Uterus (tissue), 4 donors: Measurements from ENCODE around the gene FAM237B. TPM values are rescaled to one million over a fixed set of nuclear protein-coding genes. Genes with fewer than 3 reads are reported as not detected.
"Not testable (repeated sequence)": the region's sequence is repeated elsewhere in the genome, so short reads cannot be mapped to it uniquely, and the experiment has no call there.

Experiments used
- DNase-seq, 2 donors: peaks; one replicate each; pipeline ENCODE4 v3.0.0-alpha.2; 2019 to 2020
- H3K27ac ChIP-seq, 2 donors: fragments of 200-600 bp; sonication (generic); 1 replicate in 1 of 2; 2 replicates in 1 of 2; pipeline ENCODE4 v1.5.1; 2016 to 2018
- H3K27me3 ChIP-seq, 2 donors: fragments of 200-600 bp; sonication (generic); one replicate each; pipeline ENCODE4 v1.5.1; 2018 to 2019; ENCODE audit warnings: control low read depth in 1 of 2
- H3K36me3 ChIP-seq, 2 donors: fragments of 200-600 bp; sonication (generic); one replicate each; pipeline ENCODE4 v1.5.1; 2019; ENCODE audit warnings: control low read depth in 1 of 2
- H3K4me1 ChIP-seq, 2 donors: fragments of 200-600 bp; sonication (generic); one replicate each; pipeline ENCODE4 v1.5.1; 2018 to 2019; ENCODE audit warnings: control low read depth in 1 of 2
- H3K4me3 ChIP-seq, 2 donors: fragments of 200-600 bp; sonication (generic); 1 replicate in 1 of 2; 2 replicates in 1 of 2; pipeline ENCODE4 v1.5.1; 2018 to 2019; ENCODE audit warnings: mild to moderate bottlenecking in 1 of 2
- H3K9me3 ChIP-seq, 2 donors: fragments of 200-600 bp; sonication (generic); one replicate each; pipeline ENCODE4 v1.5.1; 2019; ENCODE audit warnings: control low read depth in 1 of 2
- CTCF ChIP-seq, 4 experiments: fragments of 200-600 bp in 2 of 4; fragments of 450-650 bp in 2 of 4; sonication (generic) in 2 of 4; IDR thresholded peaks; one replicate each; pipeline ENCODE4 v1.5.1; 2016 to 2019; ENCODE audit warnings: antibody characterized with exemption in 4 of 4, mild to moderate bottlenecking in 2 of 4, moderate library complexity in 1 of 4
- POLR2A ChIP-seq, 2 donors: fragments of 450-650 bp; IDR thresholded peaks; one replicate each; pipeline ENCODE4 v1.6.1; 2016; ENCODE audit warnings: antibody characterized with exemption in 2 of 2, mild to moderate bottlenecking in 1 of 2, moderate library complexity in 1 of 2
- intact Hi-C: fragments of 100-400 bp; cut with DNase I; formaldehyde crosslinking; loops from one replicate; pipeline ENCODE4 v1.15.1; 2023; ENCODE audit warnings: low total_unique reads
- total RNA-seq, 4 donors: library from RNA; depleted of rRNA in 3 of 4; stranded (reverse); fragments of >200 nt in 3 of 4; gene quantifications; one replicate each; pipeline versions ENCODE4 v1.1.0 to v1.2.4, GENCODE V29; 2014 to 2023
- donor health status: DM: yes; HTN: yes; CAD: no.

The FAM237B gene
- not detected for total RNA-seq

- H3K9me3 ChIP-seq: no peaks in the 10 kb centered on the region
- no peaks in the 10 kb centered on the region for H3K36me3 ChIP-seq
- H3K4me3 ChIP-seq: no peak within 1 kb of the TSS
- TF ChIP-seq CTCF (IDR thresholded peaks at IDR 0.05): no peak
- TF ChIP-seq POLR2A (IDR thresholded peaks at IDR 0.05): no peak
- peaks cover 0 to 36% of the 10 kb centered on the region in 2 donors for H3K27me3 ChIP-seq
- intact Hi-C loops: no loop called here
- no peak within 1 kb of the TSS for H3K27ac ChIP-seq
- DNase-seq: no peak
- H3K4me1 ChIP-seq: peaks cover 0 to 4% of the 10 kb centered on the region in 2 donors
Measured at GRCh38 chr7:90320801-90321494, at the start of gene FAM237B. FAM237B (minus strand) TSS chr7:90321304; CDS start chr7:90319748, 1,556 bp downstream.

- Histone ChIP-seq H3K27ac (no peak overlapping the region), H3K36me3 (no peaks in the 10 kb centered on the region), H3K27me3 (no peaks in the 10 kb centered on the region), H3K4me1 (no peaks in the 10 kb centered on the region), H3K4me3 (no peak overlapping the region), H3K9me3 (no peaks in the 10 kb centered on the region)
- intact Hi-C loops: no loop called here
- TF ChIP-seq POLR2A (IDR thresholded peaks at IDR 0.05): no peak
- no peak for TF ChIP-seq CTCF (IDR thresholded peaks at IDR 0.05)
- DNase-seq: no peak
Measured at GRCh38 chr7:90351987-90352386, 30.9 kb upstream of the FAM237B start.

- intact Hi-C loops, H3K27me3 ChIP-seq, DNase-seq, H3K9me3 ChIP-seq, H3K4me1 ChIP-seq, H3K4me3 ChIP-seq, H3K27ac ChIP-seq, H3K36me3 ChIP-seq: not testable (repeated sequence)
Measured at GRCh38 chr7:90350032-90350431, 28.9 kb upstream of the FAM237B start.

- DNase-seq: no peak
- intact Hi-C loops: no loop called here
Measured at GRCh38 chr7:90349305-90349704, 28.2 kb upstream of the FAM237B start.

GRCh38 chr7:90347759-90348158 lies 26.7 kb upstream of the FAM237B start:
- Histone ChIP-seq H3K4me3 (no peak overlapping the region), H3K27ac (no peak overlapping the region), H3K9me3 (no peaks in the 10 kb centered on the region), H3K36me3 (no peaks in the 10 kb centered on the region), H3K27me3 (no peaks in the 10 kb centered on the region), H3K4me1 (no peaks in the 10 kb centered on the region)
- TF ChIP-seq POLR2A (IDR thresholded peaks at IDR 0.05): no peak
- TF ChIP-seq CTCF (IDR thresholded peaks at IDR 0.05): no peak
- no peak for DNase-seq
- intact Hi-C loops: no loop called here

More at GRCh38 chr7:90349305-90349704, 28.2 kb upstream of the FAM237B start:
- Histone ChIP-seq H3K9me3 (no peaks in the 10 kb centered on the region), H3K27ac (no peak overlapping the region), H3K4me3 (no peak overlapping the region), H3K27me3 (no peaks in the 10 kb centered on the region), H3K36me3 (no peaks in the 10 kb centered on the region), H3K4me1 (no peaks in the 10 kb centered on the region)
- no peak for TF ChIP-seq POLR2A (IDR thresholded peaks at IDR 0.05)

- Histone ChIP-seq H3K36me3 (no peaks in the 10 kb centered on the region), H3K4me3 (peak within 1 kb of the TSS; percentile 70 to 72), H3K27ac (peak within 1 kb of the TSS; percentile 85 to 88), H3K27me3 (no peaks in the 10 kb centered on the region), H3K9me3 (no peaks in the 10 kb centered on the region), H3K4me1 (no peaks in the 10 kb centered on the region)
- peak; percentile 93 to 95 for DNase-seq
- intact Hi-C loops: no loop called here
- peak; percentile 46 to 65 for TF ChIP-seq POLR2A (IDR thresholded peaks at IDR 0.05)
- TF ChIP-seq CTCF (IDR thresholded peaks at IDR 0.05): peak; percentile 84 to 87 (median 85)
Measured at GRCh38 chr7:90346336-90347125, 25.4 kb upstream of the FAM237B start, which contains the start of gene GTPBP10. GTPBP10 (plus strand) TSS chr7:90346716; CDS start chr7:90346742, 26 bp downstream.
